GM19025 (cell line): ENCODE results near the gene GRK6.

Source experiments
- ATAC-seq: cut with Tn5 transposase; IDR thresholded peaks from one replicate; pipeline ENCODE4 v1.9.1; 2021; ENCODE audit warnings: mild to moderate bottlenecking, low read depth, moderate library complexity; ENCODE audit not compliant: unreplicated experiment

Gene GRK6

DNA sequence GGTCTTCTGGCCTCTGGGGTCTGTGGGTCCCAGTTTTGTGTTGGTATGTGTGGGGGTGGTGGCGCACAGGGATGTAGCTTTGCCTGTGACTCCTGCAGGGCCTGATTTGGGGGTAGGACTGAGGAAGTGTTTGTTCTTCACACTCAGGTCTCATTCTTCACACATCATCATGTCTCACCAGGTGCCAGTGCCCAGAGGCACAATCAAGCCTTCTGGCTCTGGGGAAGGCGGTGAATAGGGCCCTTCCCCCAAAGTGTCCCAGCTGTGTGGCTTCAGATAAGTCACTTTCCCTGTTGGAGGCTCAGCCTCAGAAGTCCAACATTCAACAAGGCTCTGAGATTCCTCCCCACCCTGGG, 41.8 kb downstream of the GRK6 start:
- ATAC-seq, result no peak

DNA sequence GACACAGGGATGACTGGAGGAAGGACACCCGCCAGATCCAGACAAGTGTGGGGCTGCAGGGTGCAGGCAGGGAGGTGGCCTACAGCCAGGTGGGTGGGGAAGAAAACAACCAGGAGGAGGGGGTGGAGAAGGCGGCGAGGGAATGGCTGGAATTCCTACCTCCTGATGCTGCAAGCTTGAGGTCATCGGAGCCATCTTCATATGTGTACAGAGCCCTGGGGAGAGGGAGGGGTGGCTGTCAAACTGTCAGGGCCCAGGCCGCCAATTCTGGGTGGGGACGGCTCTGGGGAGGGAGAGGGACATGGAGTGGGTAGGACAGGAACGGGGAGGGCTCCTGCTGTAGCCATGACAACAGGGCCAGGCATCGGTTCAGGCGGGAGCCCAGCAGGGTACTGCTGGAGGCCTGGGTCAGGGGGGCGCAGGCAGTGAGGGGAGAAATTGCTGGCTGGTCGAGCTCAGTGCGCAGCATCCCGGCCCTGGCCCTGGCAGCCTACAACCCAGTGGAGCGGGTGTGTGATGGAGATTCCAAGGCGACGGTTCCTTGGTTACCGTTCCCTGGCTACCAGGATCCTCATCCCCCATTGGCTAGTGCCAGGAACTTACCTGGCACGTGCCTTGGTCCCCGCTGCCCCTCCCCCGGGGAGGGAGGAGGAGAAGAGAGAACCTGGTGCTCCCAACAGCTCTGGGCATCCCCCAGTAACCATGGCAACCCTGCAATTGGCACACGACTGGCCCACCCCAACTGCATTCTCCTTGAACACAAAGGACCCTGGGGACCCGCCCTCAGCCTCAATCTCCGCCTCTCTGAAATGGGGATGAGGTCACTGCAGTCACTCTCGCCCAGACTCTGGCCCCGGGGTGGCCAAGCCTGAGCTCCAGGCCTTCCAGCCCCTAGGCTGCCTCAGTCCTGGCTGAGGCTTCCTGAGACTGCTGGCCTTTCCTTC, 42.5 kb downstream of the GRK6 start:
- ATAC-seq, result no peak

DNA sequence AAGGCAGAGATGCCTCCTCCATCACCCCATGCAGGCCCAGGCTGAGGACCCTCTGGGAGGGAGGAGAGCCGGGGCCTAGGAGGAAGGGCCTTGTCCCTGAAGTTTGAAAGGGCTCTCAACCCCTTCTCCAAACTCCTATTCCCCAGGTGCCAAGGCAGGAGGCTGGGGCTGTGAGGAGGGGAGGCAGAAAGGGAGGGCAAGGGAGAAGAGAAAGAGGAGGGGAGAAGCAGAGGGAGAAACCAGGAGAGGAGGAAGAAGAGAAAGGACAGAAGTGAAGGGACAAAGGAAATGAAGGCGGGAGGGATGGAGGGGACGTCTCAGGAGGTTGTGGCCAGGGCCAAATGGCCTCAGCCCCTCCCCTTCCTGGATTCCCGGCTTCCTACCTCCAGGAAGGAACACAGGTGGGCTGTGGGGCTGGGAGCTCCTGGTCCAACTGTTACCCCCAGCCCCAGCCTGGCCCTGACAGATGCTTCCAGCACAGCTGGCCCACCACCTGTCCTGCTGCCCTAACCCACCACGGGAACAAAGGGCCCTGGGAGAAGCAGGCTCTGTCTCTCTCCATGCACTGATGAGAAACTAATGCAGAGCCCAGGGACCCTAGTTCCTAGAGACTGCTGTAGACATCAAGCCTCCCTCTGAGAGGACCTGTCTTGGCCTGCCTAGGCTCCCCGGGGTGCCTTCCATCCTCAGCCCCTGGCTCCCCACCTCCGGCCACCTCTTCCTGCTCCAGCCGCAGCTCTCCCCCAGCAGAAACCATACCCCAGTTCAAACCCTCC, 43.5 kb downstream of the GRK6 start:
- no peak for ATAC-seq

GRCh38 chr5:177470759-177471536, 44.5 kb downstream of the GRK6 start:
- no peak for ATAC-seq

DNA sequence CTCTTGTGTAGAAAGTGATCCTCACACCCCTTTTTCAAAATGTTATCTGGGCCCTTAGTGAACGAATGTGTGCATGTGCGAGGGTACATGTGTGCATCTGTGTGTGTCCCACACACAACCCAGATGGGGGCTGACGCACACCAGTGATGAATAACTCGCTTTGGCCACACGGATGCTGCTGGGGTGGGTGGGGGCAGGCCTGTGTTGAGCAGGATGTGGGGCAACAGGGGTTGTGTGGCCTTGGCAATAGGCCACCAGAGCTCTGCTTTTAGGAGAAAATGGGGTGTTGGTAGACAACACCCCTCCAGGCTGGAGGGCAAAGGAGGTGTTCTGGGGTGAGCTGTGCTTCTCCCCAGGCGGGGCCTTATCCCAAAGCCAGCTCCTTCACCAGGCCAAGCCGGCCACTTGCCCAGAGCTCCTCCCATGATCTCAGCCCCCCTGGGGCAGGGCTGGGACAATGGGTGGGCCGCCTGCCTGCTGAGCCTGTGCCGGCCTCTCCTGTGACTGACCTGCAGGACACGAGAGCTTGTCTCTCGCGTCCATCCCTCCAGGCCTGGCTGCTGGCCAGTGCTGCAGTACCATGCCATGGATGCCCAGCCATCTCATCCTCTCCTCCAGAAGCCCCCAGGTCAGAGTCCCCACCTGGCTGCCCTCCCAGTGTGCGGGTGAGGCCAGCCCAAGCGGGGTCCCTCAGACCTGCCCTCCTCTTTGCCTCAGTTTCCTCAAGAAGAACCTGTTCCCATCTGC, 45.3 kb downstream of the GRK6 start:
- ATAC-seq, result no peak

DNA sequence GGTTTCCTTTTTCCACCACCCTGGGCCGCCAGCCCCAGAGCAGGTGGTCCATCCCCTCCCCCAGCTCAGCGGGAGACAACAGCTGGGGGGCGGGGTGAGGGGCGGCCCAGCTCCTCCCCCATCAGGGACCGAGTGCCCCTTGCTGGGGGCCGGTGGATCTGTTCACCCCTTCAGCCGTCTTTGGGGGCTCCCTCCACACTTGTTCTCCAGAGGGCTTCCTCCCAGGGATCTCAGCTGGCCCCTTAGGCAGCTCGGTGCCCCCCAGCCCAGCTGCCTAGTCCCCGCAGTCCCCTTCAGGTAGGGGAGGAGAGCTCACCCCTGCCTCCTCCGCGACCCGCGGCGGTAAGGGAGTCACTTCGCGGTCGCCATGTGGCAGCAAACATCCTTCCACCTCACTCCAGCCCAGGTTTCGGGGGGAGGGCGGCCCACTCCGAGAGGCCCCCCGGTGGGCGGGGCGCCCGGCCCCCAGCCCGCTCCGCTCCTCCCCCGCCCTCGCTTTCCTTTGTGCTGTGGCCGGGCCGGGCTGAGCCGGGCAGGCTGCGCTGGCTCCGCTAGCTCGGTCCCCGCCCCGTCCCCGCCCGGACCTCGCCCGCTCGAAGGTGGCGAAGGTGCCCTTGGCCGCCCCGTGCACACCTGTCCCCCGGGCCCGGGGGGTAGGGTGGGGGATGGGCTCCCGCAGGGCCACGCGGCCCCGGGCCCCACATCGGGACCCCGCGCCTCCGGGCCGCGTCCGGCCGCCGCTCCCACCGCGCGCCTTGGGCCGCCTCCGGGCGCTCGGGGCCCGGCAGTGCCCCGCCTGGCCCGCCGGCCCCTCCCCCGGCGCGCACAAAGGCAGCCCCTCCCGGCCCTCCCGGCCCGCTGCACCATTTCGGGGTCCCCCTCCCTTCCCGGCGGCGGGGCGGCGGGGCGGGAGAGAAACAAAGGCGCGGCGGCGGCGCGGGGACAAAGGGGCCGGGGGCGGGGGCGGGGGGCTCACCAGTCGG, 46.3 kb downstream of the GRK6 start:
- peak; percentile 43 for ATAC-seq

DNA sequence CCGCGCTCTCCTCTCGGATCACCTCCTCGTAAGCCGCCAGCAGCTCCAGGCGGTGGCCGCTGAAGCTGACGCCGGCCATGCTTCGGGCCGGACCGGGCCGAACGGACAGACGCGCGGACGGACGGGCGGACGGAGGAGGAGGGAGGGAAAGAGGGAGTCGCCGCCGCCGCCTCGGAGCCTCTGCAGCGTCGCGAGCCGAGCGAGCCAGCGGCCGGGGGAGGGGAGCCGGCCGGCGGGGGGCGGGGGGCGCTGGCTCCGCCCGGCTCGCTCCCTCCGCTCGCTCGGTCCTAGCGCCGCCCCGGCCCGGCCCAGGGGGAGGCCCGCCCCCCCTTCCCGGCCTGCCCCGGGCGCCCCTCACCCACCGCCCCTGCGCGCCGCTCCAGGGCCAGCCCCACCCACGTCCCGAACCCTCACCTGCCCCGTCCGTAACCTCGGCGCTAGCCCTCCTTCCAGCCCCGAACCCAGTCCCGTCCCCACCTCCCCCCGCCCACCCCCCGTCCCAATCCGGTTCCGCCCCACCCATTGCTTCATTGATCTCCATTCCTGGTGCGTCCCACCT, 47.0 kb downstream of the GRK6 start, which contains the start of gene DBN1:
DBN1 (minus strand) TSS at position 192 of the 559 bp plus-strand sequence; CDS start at position 79, 113 bp downstream.
- peak; percentile 41 for ATAC-seq

- ATAC-seq, result no peak
These were observed 47.6 kb downstream of the GRK6 start for GRCh38 chr5:177474002-177474476.

DNA sequence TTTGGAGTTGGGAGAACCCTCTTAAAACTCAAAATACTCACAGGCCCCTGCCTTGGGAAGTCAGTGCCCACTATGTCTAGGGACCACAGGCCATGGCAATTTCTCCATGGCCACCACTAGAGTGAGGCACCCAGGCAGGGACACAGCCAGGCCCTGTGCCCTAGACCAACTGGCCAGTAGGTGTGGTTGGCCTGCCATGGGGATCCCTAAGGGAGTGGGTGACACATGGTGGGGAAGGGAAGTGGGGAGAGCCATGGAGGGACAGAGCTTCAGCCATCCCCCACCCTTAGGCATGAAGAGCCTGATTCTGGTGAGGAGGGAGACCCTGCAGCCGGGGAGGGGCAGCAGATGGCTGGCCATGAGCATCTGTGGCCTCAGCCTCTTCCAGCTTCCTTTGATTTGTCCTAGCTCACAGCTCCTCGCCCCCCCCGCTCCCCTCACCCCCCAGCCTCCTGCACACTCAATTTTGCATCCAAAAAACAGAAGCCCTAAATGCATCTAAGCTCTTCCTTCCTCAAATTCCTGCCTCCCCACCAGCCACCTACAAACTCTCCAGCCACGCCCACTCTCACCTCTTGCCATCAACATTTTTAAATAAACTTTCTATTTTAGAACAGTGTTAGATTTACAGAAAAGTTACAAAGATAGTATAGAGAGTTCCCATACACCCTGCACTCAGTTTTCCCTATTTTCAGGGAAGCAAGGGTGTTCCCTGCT, 48.5 kb downstream of the GRK6 start:
- ATAC-seq, result no peak

- no peak for ATAC-seq
These were observed 49.3 kb downstream of the GRK6 start for GRCh38 chr5:177475563-177476427.

DNA sequence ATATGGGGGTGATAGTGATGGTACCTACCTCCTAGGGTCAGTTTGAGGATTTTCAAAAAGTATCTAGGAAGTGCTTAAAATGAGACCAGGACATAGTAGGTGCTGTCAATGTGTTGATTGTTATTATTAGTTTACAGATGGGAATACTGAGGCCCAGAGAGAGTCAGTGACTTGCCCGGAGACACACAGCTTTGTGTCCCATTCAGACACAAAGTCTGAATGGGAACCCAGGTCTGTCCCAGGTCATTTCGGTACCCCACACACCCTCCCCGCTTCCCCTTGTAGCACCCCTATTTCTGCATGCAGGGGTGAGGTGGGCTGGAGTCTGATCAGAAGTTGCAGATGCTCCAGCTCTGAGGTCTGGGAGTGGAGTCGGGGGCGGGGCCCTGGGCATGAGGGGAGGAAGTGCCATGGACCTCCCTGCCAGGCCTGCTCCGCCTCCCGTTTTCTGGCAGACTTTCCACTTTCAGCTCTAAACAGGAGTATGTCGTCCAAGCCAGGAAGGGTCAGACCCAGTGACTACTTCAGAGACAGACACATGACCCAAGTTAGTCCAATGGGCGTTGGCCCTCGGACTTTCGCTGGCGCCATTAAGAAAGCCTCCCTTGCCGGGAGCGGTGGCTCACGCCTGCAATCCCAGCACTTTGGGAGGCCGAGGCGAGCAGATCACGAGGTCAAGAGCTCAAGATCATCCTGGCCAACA, 50.2 kb downstream of the GRK6 start:
- ATAC-seq, result no peak

GRCh38 chr5:177477701-177478477, 51.4 kb downstream of the GRK6 start:
- ATAC-seq, result no peak

- no peak for ATAC-seq
These were observed 52.5 kb downstream of the GRK6 start for GRCh38 chr5:177478711-177479646.

DNA sequence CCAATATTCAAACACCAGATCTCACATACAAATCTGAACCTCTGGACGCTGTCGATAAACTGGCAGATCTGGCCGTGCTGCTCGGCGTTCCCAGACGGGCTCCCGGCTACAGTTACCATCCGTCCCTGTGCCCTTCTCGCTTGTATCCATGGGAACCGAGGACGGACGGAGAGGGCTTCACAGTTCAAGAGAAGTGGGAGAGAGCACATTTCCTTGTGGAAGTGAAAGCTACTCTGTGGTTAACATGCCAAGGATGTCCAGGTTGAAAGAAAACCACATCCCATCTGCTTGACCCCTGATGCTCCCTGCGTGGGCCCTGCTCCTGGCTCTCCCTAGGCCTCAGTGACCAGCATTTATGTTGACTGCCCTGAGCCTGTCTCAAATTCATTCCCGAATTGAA, 53.3 kb downstream of the GRK6 start:
- no peak for ATAC-seq
